CD4-positive, alpha-beta memory T cell (primary cell): ENCODE results near the gene SLC6A17. TPM values are rescaled to one million over a fixed set of nuclear protein-coding genes. Genes with fewer than 3 reads are reported as not detected.

ENCODE experiments used
- CTCF ChIA-PET: fragments of 350-600 bp; sonication (Branson Sonifier 250); formaldehyde crosslinking; loops from one replicate; lab custom pipeline; 2021; ENCODE audit warnings: inconsistent platforms; ENCODE audit not compliant: partially characterized antibody; lab: Charles Lee
- POLR2A ChIA-PET: fragments of 350-600 bp; sonication (Branson Sonifier 250); formaldehyde crosslinking; loops from one replicate; lab custom pipeline; 2021; ENCODE audit not compliant: partially characterized antibody; lab: Charles Lee
- DNase-seq, 5 donors: peaks; one replicate each; pipeline versions ENCODE4 v3.0.0 to v3.0.0-alpha.2; 2020 to 2022; ENCODE audit warnings: mixed read lengths in 1 of 5
- H3K27ac ChIP-seq: one replicate; pipeline ENCODE4 v1.7.0; 2013; ENCODE audit warnings: low read depth, low read length
- H3K27me3 ChIP-seq: 2 replicates; pipeline ENCODE4 v1.7.0; 2013; ENCODE audit warnings: mild to moderate bottlenecking, low read length, moderate library complexity; ENCODE audit not compliant: insufficient read depth
- H3K36me3 ChIP-seq: 2 replicates; pipeline ENCODE4 v1.7.0; 2013; ENCODE audit warnings: mild to moderate bottlenecking, low read length, moderate library complexity; ENCODE audit not compliant: insufficient read depth
- H3K4me1 ChIP-seq: 2 replicates; pipeline ENCODE4 v1.7.0; 2013; ENCODE audit warnings: mild to moderate bottlenecking, low read length, moderate library complexity; ENCODE audit not compliant: insufficient read depth
- H3K4me3 ChIP-seq, 2 donors: one replicate each; pipeline ENCODE4 v1.7.0; 2013; ENCODE audit warnings: low read length in 2 of 2, mild to moderate bottlenecking in 1 of 2
- H3K9me3 ChIP-seq, 2 donors: one replicate each; pipeline ENCODE4 v1.7.0; 2013; ENCODE audit warnings: low read length in 2 of 2, control low read depth in 1 of 2; ENCODE audit not compliant: control insufficient read depth in 1 of 2
- H3K27ac Mint-ChIP-seq, 7 donors: one replicate each; pipeline ENCODE4 v1.8.0; 2020 to 2021; ENCODE audit warnings: mixed read lengths in 7 of 7, mild to moderate bottlenecking in 6 of 7, inconsistent platforms in 3 of 7, moderate library complexity in 3 of 7
- H3K27me3 Mint-ChIP-seq, 2 donors: one replicate each; pipeline ENCODE4 v1.8.0; 2020 to 2021; ENCODE audit warnings: mixed read lengths in 2 of 2
- H3K36me3 Mint-ChIP-seq, 2 donors: one replicate each; pipeline ENCODE4 v1.8.0; 2020 to 2021; ENCODE audit warnings: mixed read lengths in 2 of 2, inconsistent platforms in 1 of 2, mild to moderate bottlenecking in 1 of 2
- H3K4me1 Mint-ChIP-seq, 4 donors: one replicate each; pipeline ENCODE4 v1.8.0; 2020 to 2021; ENCODE audit warnings: mixed read lengths in 4 of 4, mild to moderate bottlenecking in 1 of 4
- H3K4me3 Mint-ChIP-seq, 8 donors: one replicate each; pipeline ENCODE4 v1.8.0; 2020 to 2021; ENCODE audit warnings: mixed read lengths in 8 of 8, mild to moderate bottlenecking in 7 of 8, moderate library complexity in 6 of 8, inconsistent platforms in 3 of 8
- H3K9me3 Mint-ChIP-seq, 8 donors: one replicate each; pipeline ENCODE4 v1.8.0; 2020 to 2021; ENCODE audit warnings: mixed read lengths in 8 of 8, mild to moderate bottlenecking in 5 of 8, inconsistent platforms in 3 of 8, moderate library complexity in 1 of 8
- intact Hi-C: fragments of 100-400 bp; cut with micrococcal nuclease; formaldehyde crosslinking; loops from one replicate; pipeline ENCODE4 v1.15.1; 2023
- polyA plus RNA-seq, 2 donors: library from polyadenylated mRNA; unstranded; fragments of 300-500 nt; fragmentation: Illumina TruSeq; gene quantifications; one replicate each; pipeline ENCODE4 v1.2.3, GENCODE V29; 2021
- total RNA-seq, 2 experiments: library from RNA; stranded (reverse); gene quantifications; one replicate each; pipeline ENCODE4 v1.2.3, GENCODE V29; 2021

Gene SLC6A17
- total and polyA plus RNA-seq, 4 experiments from 2014 or later, result not detected

GRCh38 chr1:110123224-110123623 is 27.1 kb upstream of the SLC6A17 start:
- ChIA-PET POLR2A (no interaction called here), CTCF (interaction anchor here (1.4 to 2.7 kb wide), 4 partner anchors 9 to 35 kb away, joined by 3 to 11 read pairs (median 4); no protein-coding TSS in a partner anchor)
- DNase-seq, result no peak
- peaks cover 0 to 5% (median 2%) of the 10 kb centered on the region in 4 donors for H3K4me1 Mint-ChIP-seq
- Histone ChIP-seq H3K9me3 (no peaks in the 10 kb centered on the region), H3K4me3 (no peak overlapping the region), H3K4me1 (no peaks in the 10 kb centered on the region), H3K27me3 (no peaks in the 10 kb centered on the region), H3K36me3 (no peaks in the 10 kb centered on the region), H3K27ac (no peak overlapping the region)
- no peaks in the 10 kb centered on the region for H3K36me3 Mint-ChIP-seq
- H3K9me3 Mint-ChIP-seq, result peaks cover 2 to 25% (median 11%) of the 10 kb centered on the region in 8 donors
- H3K27me3 Mint-ChIP-seq, result peaks cover 6 to 18% of the 10 kb centered on the region in 2 donors
- intact Hi-C loops, result no loop called here
- H3K4me3 Mint-ChIP-seq, result no peak overlapping the region
- no peak overlapping the region for H3K27ac Mint-ChIP-seq

DNA sequence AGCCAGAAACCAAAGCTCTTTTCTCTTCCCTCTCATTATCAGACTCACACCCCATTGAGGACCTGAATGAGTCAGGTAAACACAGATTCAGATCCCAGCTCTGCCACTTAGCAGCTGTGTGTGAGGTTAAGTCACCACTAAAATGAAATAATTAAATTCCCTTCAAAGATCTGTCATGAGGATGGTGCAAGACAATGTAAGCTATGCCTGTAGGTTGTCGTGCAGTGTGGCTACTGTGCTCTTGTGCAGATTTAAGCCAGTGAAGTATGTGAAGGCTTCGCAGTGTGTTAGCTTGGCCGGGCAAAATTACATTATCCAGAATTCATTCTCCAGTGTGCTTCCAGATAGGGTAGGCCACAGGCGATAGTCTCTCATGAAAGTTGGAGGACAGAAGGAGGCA is 24.5 kb upstream of the SLC6A17 start:
- ChIA-PET CTCF (interaction anchor here (0.8 to 2.7 kb wide), 2 partner anchors 9 to 19 kb away, joined by 3 to 11 read pairs; no protein-coding TSS in a partner anchor), POLR2A (no interaction called here)
- Mint-ChIP-seq H3K27ac (no peak overlapping the region), H3K36me3 (no peaks in the 10 kb centered on the region), H3K27me3 (peaks cover 18 to 21% of the 10 kb centered on the region in 2 donors), H3K4me1 (peaks cover 0 to under 1% (median 0%) of the 10 kb centered on the region in 4 donors), H3K4me3 (no peak overlapping the region), H3K9me3 (peaks cover 2 to 25% (median 9%) of the 10 kb centered on the region in 8 donors)
- Histone ChIP-seq H3K4me1 (no peaks in the 10 kb centered on the region), H3K27me3 (peaks cover 7% of the 10 kb centered on the region), H3K9me3 (no peaks in the 10 kb centered on the region), H3K4me3 (no peak overlapping the region), H3K27ac (no peak overlapping the region), H3K36me3 (no peaks in the 10 kb centered on the region)
- intact Hi-C loops, result no loop called here
- DNase-seq, result no peak

GRCh38 chr1:110130113-110130591 is 20.1 kb upstream of the SLC6A17 start:
- Mint-ChIP-seq H3K9me3 (peaks cover 0 to 14% (median 3%) of the 10 kb centered on the region in 8 donors), H3K27ac (no peak overlapping the region), H3K4me1 (peaks cover 0 to 4% (median under 1%) of the 10 kb centered on the region in 4 donors), H3K4me3 (no peak overlapping the region), H3K27me3 (peaks cover 32 to 34% of the 10 kb centered on the region in 2 donors), H3K36me3 (no peaks in the 10 kb centered on the region)
- Histone ChIP-seq H3K36me3 (no peaks in the 10 kb centered on the region), H3K27ac (no peak overlapping the region), H3K4me1 (no peaks in the 10 kb centered on the region), H3K27me3 (peaks cover 11% of the 10 kb centered on the region), H3K9me3 (no peaks in the 10 kb centered on the region), H3K4me3 (no peak overlapping the region)
- POLR2A ChIA-PET, result no interaction called here
- DNase-seq, result no peak
- CTCF ChIA-PET, result no interaction called here
- intact Hi-C loops, result no loop called here

DNA sequence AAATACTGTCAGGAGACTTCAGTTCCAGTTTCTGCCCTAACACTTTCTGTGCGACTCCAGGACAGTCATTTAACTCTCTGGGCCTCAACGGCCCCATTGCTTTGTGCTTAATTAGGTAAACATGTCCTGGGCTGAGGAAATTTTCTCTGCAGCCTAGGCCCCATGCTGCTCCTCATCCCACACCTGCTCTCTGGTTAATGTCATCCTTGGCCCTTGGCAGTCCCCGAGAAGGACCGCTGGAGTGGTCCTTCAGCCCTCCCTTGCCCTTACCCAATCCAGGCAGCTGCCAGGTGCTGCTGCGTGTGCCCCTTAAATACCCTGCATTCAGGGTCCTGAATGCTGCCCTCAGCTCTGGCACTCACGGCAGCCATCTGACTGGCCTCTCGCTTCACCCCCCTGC is 19.3 kb upstream of the SLC6A17 start:
- POLR2A ChIA-PET, result no interaction called here
- Histone ChIP-seq H3K4me1 (no peaks in the 10 kb centered on the region), H3K27ac (no peak overlapping the region), H3K27me3 (peaks cover 11% of the 10 kb centered on the region), H3K9me3 (no peaks in the 10 kb centered on the region), H3K36me3 (no peaks in the 10 kb centered on the region), H3K4me3 (no peak overlapping the region)
- no peak overlapping the region for H3K4me3 Mint-ChIP-seq
- no peak overlapping the region for H3K27ac Mint-ChIP-seq
- DNase-seq, result no peak
- no peaks in the 10 kb centered on the region for H3K36me3 Mint-ChIP-seq
- intact Hi-C loops, result no loop called here
- peaks cover 0 to 4% (median under 1%) of the 10 kb centered on the region in 4 donors for H3K4me1 Mint-ChIP-seq
- peaks cover 0 to 7% (median 2%) of the 10 kb centered on the region in 8 donors for H3K9me3 Mint-ChIP-seq
- CTCF ChIA-PET, result interaction anchor here (0.9 kb wide), 1 partner anchor 14 kb away, joined by 3 read pairs; no protein-coding TSS in a partner anchor
- peaks cover 31 to 42% of the 10 kb centered on the region in 2 donors for H3K27me3 Mint-ChIP-seq

DNA sequence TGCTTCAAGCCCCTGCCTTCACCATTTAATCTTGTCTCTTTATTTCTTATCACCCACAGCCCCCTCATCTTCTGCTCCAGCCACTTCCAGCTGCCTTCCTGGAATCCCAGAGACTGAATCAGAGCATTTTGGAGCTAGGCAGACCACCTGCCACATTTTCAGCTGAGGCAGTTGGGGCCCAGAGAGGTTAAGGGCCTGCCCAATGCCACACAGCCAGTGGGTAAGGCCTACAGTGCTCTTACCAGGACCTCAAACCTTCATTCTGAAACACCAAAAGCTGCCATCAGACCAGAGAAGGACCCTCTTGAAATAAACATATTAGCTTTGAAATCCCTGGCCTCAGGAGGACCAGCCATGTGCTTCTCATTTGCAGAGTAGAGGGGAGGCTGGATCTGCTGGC is 17.6 kb upstream of the SLC6A17 start:
- Histone ChIP-seq H3K9me3 (no peaks in the 10 kb centered on the region), H3K27me3 (peaks cover 11% of the 10 kb centered on the region), H3K36me3 (no peaks in the 10 kb centered on the region), H3K4me1 (peaks cover 5% of the 10 kb centered on the region), H3K4me3 (no peak overlapping the region), H3K27ac (no peak overlapping the region)
- Mint-ChIP-seq H3K4me3 (no peak overlapping the region), H3K9me3 (no peaks in the 10 kb centered on the region), H3K4me1 (peaks cover 7 to 15% (median 11%) of the 10 kb centered on the region in 4 donors), H3K27me3 (peaks cover 41 to 46% of the 10 kb centered on the region in 2 donors), H3K36me3 (no peaks in the 10 kb centered on the region), H3K27ac (no peak overlapping the region)
- ChIA-PET POLR2A (no interaction called here), CTCF (interaction anchor here (1.2 kb wide), 1 partner anchor 27 kb away, joined by 3 read pairs; no protein-coding TSS in a partner anchor)
- intact Hi-C loops, result no loop called here
- no peak for DNase-seq

- Histone ChIP-seq H3K27ac (no peak overlapping the region), H3K27me3 (peaks cover 11% of the 10 kb centered on the region), H3K36me3 (no peaks in the 10 kb centered on the region), H3K9me3 (no peaks in the 10 kb centered on the region), H3K4me3 (no peak overlapping the region), H3K4me1 (peaks cover 5% of the 10 kb centered on the region)
- DNase-seq, result no peak
- no peaks in the 10 kb centered on the region for H3K36me3 Mint-ChIP-seq
- H3K4me1 Mint-ChIP-seq, result peaks cover 8 to 16% (median 12%) of the 10 kb centered on the region in 4 donors
- no peak overlapping the region for H3K27ac Mint-ChIP-seq
- ChIA-PET POLR2A (no interaction called here), CTCF (interaction anchor here (1.8 kb wide), 1 partner anchor 9 kb away, joined by 6 read pairs; no protein-coding TSS in a partner anchor)
- intact Hi-C loops, result no loop called here
- H3K9me3 Mint-ChIP-seq, result no peaks in the 10 kb centered on the region
- peaks cover 40 to 49% of the 10 kb centered on the region in 2 donors for H3K27me3 Mint-ChIP-seq
- H3K4me3 Mint-ChIP-seq, result no peak overlapping the region
Measured at GRCh38 chr1:110133436-110133835, 16.9 kb upstream of the SLC6A17 start.

DNA sequence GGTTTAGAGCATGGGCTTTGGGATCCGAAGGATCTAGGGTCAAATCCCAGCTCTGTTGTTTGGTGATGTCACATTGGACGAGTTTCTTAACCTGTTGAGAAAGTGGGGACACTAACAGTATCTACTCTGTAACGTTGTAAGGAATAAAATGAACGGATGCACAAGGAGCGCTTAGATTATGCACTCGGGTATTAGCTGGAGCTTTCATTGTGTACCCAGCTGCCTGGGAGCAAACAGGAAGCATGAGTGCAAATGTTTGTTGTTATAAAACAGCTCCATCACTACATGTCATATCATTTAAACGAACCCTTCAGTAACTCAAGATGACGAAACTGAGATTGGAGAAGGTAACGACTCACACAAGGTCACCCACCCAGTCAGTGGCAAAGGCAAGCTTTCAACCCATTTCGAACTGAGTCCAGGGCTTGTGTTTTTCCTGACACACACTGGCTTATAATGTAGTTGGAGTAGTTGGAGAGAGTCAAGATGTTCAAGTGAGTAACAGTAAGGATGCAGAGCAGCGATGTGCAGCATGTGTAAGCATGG is 16.2 kb upstream of the SLC6A17 start:
- Mint-ChIP-seq H3K4me3 (no peak overlapping the region), H3K4me1 (peaks cover 8 to 16% (median 12%) of the 10 kb centered on the region in 4 donors), H3K9me3 (no peaks in the 10 kb centered on the region), H3K27me3 (peaks cover 42 to 49% of the 10 kb centered on the region in 2 donors), H3K36me3 (no peaks in the 10 kb centered on the region), H3K27ac (no peak overlapping the region)
- intact Hi-C loops, result no loop called here
- ChIA-PET POLR2A (no interaction called here), CTCF (interaction anchor here (1.0 to 1.8 kb wide), 3 partner anchors 8 to 16 kb away, joined by 3 to 6 read pairs (median 3); no protein-coding TSS in a partner anchor)
- Histone ChIP-seq H3K4me3 (no peak overlapping the region), H3K27ac (no peak overlapping the region), H3K36me3 (no peaks in the 10 kb centered on the region), H3K27me3 (peaks cover 11% of the 10 kb centered on the region), H3K4me1 (peaks cover 5% of the 10 kb centered on the region), H3K9me3 (no peaks in the 10 kb centered on the region)
- DNase-seq, result no peak
